Mucosa of rectum (tissue), 2 donors: ENCODE measurements around the gene FUCA2.

ENCODE experiments used
- H3K27ac ChIP-seq, 2 donors: one replicate each; pipeline ENCODE4 v1.7.0; 2013; ENCODE audit warnings: inconsistent platforms in 2 of 2, low read depth in 2 of 2, low read length in 2 of 2
- H3K27me3 ChIP-seq, 2 donors: one replicate each; pipeline ENCODE4 v1.7.0; 2013; ENCODE audit warnings: low read length in 2 of 2; ENCODE audit not compliant: control insufficient read depth in 2 of 2, insufficient read depth in 2 of 2
- H3K36me3 ChIP-seq, 2 donors: one replicate each; pipeline ENCODE4 v1.7.0; 2013; ENCODE audit warnings: low read length in 2 of 2; ENCODE audit not compliant: control insufficient read depth in 2 of 2, insufficient read depth in 2 of 2
- H3K4me1 ChIP-seq, 2 donors: one replicate each; pipeline ENCODE4 v1.7.0; 2013; ENCODE audit warnings: low read length in 2 of 2, mild to moderate bottlenecking in 1 of 2; ENCODE audit not compliant: control insufficient read depth in 2 of 2, insufficient read depth in 2 of 2
- H3K4me3 ChIP-seq, 2 donors: one replicate each; pipeline ENCODE4 v1.7.0; 2013; ENCODE audit warnings: low read length in 2 of 2
- H3K9ac ChIP-seq, 2 donors: one replicate each; pipeline ENCODE4 v1.7.0; 2013; ENCODE audit warnings: low read length in 2 of 2, low read depth in 1 of 2, mild to moderate bottlenecking in 1 of 2
- H3K9me3 ChIP-seq, 2 donors: one replicate each; pipeline ENCODE4 v1.7.0; 2013; ENCODE audit warnings: low read length in 2 of 2; ENCODE audit not compliant: control insufficient read depth in 2 of 2
- donor health status: healthy.
- donor health status: Normal muscosa, but diverticular disease.

The FUCA2 gene, protein sequence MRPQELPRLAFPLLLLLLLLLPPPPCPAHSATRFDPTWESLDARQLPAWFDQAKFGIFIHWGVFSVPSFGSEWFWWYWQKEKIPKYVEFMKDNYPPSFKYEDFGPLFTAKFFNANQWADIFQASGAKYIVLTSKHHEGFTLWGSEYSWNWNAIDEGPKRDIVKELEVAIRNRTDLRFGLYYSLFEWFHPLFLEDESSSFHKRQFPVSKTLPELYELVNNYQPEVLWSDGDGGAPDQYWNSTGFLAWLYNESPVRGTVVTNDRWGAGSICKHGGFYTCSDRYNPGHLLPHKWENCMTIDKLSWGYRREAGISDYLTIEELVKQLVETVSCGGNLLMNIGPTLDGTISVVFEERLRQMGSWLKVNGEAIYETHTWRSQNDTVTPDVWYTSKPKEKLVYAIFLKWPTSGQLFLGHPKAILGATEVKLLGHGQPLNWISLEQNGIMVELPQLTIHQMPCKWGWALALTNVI

DNA sequence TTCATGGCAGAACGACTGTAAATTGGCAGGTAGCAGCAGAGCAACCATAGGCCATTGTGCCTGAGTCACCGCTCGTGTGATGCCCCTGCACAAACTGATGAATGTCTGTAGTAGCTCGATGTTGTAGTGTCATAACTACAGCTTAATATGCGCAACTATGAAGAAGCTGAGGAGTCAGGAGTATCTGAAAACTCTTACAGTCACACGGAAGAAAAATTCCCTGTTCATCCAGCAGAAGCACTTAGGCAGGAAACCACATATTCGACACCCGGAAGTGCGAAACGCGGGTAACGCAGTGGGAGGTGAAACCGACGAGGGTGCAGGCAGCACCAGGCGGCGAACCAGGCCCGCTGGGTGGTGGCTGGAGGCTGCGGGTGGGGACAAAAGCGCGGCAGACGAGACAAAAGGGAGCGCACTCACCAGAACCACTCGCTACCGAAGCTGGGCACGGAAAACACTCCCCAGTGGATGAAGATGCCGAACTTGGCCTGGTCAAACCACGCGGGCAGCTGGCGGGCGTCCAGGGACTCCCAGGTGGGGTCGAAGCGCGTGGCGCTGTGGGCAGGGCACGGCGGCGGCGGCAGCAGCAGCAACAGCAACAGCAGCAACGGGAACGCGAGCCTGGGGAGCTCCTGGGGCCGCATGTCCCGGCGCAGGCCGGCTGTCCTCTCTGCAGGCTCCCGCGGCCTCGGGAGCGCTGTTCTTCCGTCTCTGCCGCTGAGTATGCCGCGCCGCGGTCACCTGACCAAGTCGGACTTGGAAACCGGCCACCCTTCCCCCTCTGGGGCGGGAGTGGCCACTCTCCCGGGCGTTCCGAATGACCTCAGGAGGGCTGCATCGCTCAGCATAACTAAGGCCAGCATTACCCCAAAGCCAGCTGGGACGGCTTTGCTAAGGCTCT, at the start of gene FUCA2:
Gene FUCA2 (minus strand): TSS at position 730 of the 901 bp plus-strand sequence. CDS start 86 bp downstream, at position 644.
- Histone ChIP-seq H3K27me3 (no peaks in the 10 kb centered on the region), H3K9me3 (no peaks in the 10 kb centered on the region), H3K36me3 (peaks cover 10 to 12% of the 10 kb centered on the region in 2 donors), H3K27ac (peak within 1 kb of the TSS; percentile 83 to 89), H3K4me3 (peak within 1 kb of the TSS; percentile 73 to 87), H3K4me1 (peaks cover 9 to 10% of the 10 kb centered on the region in 2 donors), H3K9ac (peak within 1 kb of the TSS; percentile 38 to 86)

DNA sequence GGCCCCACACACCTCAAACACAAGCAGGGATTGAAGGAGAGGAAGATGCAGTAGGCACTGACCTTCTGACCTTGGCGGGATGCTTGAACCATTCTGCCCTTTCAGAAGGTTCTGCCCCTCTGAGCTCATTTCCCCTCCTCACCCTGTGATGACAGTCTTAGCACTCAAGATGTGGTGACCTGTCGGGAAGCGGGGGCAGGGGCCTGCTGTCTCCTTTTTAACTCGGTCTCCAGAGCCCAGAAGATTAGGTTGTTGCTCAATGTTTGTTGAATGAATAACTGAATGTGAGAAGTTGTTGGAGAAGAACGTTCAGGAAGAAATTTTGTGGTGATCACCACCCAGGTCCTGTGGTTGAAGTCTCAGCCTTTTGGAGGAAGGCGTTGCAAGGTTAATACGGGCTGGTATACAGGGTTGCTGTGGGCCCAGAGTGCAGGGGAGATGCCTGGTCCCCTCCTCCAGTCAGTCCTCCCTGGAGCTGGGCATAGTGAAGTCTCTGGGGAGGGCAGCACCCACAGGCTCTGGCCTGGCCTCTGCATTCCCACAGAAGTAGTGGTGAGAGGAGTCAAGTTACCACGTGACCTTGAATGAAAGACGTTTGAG, 49.7 kb upstream of the FUCA2 start:
- Histone ChIP-seq H3K4me3 (no peak overlapping the region), H3K9ac (no peak overlapping the region), H3K27ac (no peak overlapping the region)

DNA sequence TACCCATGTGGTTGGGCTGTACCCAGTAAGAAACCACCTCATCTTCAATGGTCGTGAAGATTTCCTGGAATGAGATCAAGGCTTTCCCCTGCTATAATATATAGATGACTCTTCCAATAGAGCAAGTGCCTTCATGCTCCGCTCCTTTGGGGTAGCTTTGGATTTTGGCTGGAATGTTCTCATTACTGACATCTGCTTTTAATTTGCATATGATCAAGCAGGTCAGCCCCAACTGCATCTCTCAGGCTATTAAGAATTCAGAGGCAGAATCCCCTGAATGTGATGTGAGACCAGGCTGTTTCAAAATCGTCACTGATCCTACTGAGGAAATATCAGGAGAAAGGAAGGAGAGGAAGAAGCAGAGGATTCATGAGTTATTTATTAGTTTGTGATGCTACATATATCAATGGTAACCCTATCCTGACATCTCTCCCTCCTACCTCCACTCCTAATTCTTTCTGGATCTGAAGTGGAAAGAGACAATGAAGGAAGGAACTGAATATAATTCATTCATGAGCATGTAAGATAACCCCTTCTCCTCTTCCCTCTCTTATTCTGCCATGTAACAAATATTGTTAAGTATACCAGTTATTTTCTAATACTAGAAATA, 47.6 kb upstream of the FUCA2 start:
- Histone ChIP-seq H3K27ac (no peak overlapping the region), H3K9ac (no peak overlapping the region), H3K27me3 (no peaks in the 10 kb centered on the region), H3K36me3 (peaks cover 0 to 3% of the 10 kb centered on the region in 2 donors), H3K9me3 (no peaks in the 10 kb centered on the region), H3K4me1 (peaks cover 0 to 9% of the 10 kb centered on the region in 2 donors), H3K4me3 (no peak overlapping the region)

More for the DNA sequence above, 49.7 kb upstream of the FUCA2 start:
- Histone ChIP-seq H3K27me3 (no peaks in the 10 kb centered on the region), H3K9me3 (no peaks in the 10 kb centered on the region), H3K4me1 (no peaks in the 10 kb centered on the region), H3K36me3 (peaks cover 0 to 1% of the 10 kb centered on the region in 2 donors)

DNA sequence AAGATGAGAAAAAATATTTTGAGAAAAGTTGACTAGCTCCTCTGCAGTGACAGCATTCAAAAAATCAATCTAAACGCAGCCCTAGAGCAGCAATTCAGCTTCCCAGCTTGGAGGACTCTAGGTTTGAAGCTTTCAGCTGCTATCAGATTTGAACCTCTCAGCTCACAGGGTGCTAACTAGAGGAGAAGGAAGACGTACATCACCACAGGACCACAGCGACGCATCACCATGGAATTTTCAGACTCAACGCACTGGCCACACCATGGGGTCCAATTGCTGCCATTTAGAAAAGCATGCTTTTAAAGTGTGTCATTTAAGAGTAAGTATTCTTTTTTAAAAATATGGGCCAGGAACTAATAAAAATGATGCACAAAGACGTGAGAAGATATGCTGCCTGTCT, 45.0 kb upstream of the FUCA2 start:
- Histone ChIP-seq H3K4me1 (peaks cover 0 to 9% of the 10 kb centered on the region in 2 donors), H3K4me3 (no peak overlapping the region), H3K9ac (no peak overlapping the region), H3K9me3 (no peaks in the 10 kb centered on the region), H3K27me3 (no peaks in the 10 kb centered on the region), H3K36me3 (peaks cover 0 to 3% of the 10 kb centered on the region in 2 donors), H3K27ac (no peak overlapping the region)

DNA sequence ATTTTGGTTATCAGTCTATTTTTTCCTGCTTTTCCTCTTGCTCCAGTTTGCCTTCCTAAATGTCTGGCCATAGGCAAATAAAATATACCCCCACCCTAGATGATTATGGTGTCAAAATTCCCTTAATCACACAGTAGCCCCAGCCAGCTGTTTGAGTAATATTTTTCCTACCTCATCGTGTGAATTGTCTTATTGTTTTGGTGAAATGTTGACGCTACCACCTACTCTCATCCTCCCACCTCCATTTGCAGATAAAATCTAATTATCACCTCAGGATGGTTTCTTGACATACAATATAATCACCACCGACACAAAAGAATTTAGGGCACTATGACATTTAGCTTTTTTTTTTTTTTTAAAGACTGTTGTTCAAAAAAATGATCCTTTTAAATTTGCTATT, 44.1 kb upstream of the FUCA2 start:
- no peaks in the 10 kb centered on the region for H3K9me3 ChIP-seq
- no peak overlapping the region for H3K4me3 ChIP-seq
- H3K27ac ChIP-seq = no peak overlapping the region
- no peaks in the 10 kb centered on the region for H3K27me3 ChIP-seq
- H3K9ac ChIP-seq = peak overlapping the region in 1 of 2 donors; percentile 29
- H3K4me1 ChIP-seq = peaks cover 0 to 9% of the 10 kb centered on the region in 2 donors
- peaks cover 0 to 3% of the 10 kb centered on the region in 2 donors for H3K36me3 ChIP-seq

DNA sequence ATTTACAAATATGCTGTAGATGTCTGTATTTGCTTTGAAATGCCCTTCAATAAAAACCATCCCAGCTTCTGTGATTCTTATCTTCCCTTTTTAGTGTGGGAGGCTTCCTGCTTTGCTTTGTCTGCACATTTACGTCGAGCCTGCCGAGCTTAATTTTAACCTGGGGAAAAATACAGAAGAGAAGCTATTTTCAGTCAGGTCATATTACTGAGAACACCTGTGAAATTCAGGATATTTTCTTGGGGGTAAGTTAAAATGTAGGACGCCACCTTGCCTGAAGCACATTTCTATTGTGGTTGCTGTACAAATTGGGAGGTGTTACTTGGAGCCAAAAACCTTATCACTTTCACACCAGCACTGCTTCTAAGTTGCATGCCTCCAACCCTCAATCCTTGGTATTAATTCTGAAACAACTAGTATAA, 43.6 kb upstream of the FUCA2 start:
- Histone ChIP-seq H3K36me3 (peaks cover 0 to 3% of the 10 kb centered on the region in 2 donors), H3K4me1 (peaks cover 0 to 9% of the 10 kb centered on the region in 2 donors), H3K9me3 (no peaks in the 10 kb centered on the region), H3K27ac (no peak overlapping the region), H3K9ac (peak overlapping the region in 1 of 2 donors; percentile 29), H3K4me3 (no peak overlapping the region), H3K27me3 (no peaks in the 10 kb centered on the region)

DNA sequence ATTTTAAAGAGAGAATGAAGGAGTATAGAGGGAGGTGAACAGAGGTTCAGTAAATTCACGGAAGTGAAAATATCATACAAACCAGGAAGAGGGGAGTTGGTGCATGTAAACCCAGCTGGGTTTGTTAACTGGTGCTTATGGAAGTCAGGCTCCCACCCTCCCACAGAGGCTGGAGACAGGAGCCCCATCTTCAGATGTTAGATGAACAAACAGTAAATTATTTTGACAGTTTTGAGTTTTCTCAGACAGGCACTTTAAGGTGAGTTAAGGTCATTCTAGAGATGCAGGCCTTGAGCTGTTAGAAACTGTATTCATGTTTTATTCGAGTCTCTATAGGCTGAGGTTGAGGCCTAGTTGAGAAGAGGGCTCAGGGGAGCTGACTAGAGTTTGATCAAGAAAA, 41.8 kb upstream of the FUCA2 start:
- H3K4me3 ChIP-seq = no peak overlapping the region
- H3K4me1 ChIP-seq = peaks cover 0 to 20% of the 10 kb centered on the region in 2 donors
- no peaks in the 10 kb centered on the region for H3K9me3 ChIP-seq
- H3K9ac ChIP-seq = no peak overlapping the region
- H3K36me3 ChIP-seq = peaks cover 0 to 3% of the 10 kb centered on the region in 2 donors
- H3K27me3 ChIP-seq = no peaks in the 10 kb centered on the region
- no peak overlapping the region for H3K27ac ChIP-seq

DNA sequence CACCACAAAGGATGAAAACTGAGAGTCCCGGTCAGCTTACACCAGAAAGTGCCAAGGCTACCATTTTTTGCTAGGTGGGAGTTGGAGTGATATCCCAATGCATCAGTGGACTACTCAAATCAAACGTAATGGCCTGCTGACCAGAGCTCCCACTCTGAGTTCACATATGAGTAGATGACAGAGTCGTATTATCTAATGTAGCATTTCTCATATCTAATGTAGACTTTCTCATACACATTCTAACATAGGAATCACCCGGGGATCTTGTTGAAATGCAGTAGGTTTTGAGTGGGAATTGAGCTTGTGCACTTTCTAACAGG, 38.4 kb upstream of the FUCA2 start:
- H3K9me3 ChIP-seq = no peaks in the 10 kb centered on the region
- H3K4me3 ChIP-seq = no peak overlapping the region
- H3K4me1 ChIP-seq = peaks cover 7 to 15% of the 10 kb centered on the region in 2 donors
- no peaks in the 10 kb centered on the region for H3K36me3 ChIP-seq
- H3K27me3 ChIP-seq = no peaks in the 10 kb centered on the region
- H3K27ac ChIP-seq = no peak overlapping the region
- H3K9ac ChIP-seq = no peak overlapping the region

DNA sequence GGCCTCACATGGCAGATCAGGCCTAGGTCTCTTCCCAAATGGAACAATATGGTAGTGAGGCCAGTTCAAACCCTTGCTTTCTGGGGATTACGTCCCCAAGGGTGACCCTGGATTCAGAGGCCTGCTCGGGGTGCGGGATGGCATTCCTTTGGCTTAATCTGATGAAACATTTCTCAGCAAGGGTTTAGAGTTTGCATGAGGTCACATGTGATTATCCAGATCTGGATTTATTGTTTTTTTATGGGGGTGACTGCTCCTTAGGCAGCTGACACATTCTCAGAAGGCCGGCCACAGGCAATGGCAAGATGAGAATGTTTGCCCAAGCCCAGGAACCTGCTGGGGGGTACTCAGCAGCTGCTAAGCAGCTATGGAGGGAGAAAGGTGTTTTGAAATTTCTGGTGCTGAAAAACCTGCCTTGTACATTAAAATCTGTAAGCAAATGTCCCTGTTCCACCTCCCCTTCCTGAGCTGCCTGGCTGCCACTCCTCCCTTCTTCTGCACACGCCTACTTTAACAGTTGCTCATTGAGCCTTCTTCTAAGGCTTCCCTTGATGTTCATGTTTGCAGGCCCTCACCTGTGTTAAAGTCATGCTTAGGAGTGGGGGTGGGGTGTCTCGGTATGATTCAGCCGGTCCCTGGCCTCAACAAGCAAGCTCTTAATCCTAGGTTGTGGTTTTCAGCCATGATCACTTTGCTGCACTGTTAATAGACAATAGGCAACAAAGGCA, 37.9 kb upstream of the FUCA2 start:
- no peak overlapping the region for H3K4me3 ChIP-seq
- no peak overlapping the region for H3K27ac ChIP-seq
- no peaks in the 10 kb centered on the region for H3K36me3 ChIP-seq
- H3K9me3 ChIP-seq = no peaks in the 10 kb centered on the region
- no peaks in the 10 kb centered on the region for H3K27me3 ChIP-seq
- H3K4me1 ChIP-seq = peaks cover 7 to 15% of the 10 kb centered on the region in 2 donors
- no peak overlapping the region for H3K9ac ChIP-seq
